Measurements from ENCODE around the gene CCDC47. TPM values are rescaled to one million over a fixed set of nuclear protein-coding genes. Genes with fewer than 3 reads are reported as not detected.

The CCDC47 gene
- total RNA-seq, 1 donor from 2014 or later, result 84.8 TPM

DNA sequence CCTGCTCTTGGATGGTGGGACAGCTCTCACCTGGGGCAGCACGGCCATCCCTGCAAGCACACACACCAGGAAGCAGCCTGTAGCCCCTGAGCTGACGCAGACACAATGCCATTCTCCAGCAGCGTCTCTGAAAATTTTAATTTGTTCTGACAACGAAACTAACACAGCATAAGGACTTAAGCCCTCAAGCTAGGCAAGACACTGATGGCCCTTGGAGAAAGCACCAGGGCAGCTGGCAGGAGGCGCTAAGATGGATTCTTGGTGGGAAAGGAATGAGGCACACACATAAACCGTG lies 70.7 kb downstream of the CCDC47 start:
- DNase-seq, result no peak
- intact Hi-C loops (cut with DNase I), result no loop called here
- no peak for ATAC-seq (ENCODE audit: poor library complexity)

DNA sequence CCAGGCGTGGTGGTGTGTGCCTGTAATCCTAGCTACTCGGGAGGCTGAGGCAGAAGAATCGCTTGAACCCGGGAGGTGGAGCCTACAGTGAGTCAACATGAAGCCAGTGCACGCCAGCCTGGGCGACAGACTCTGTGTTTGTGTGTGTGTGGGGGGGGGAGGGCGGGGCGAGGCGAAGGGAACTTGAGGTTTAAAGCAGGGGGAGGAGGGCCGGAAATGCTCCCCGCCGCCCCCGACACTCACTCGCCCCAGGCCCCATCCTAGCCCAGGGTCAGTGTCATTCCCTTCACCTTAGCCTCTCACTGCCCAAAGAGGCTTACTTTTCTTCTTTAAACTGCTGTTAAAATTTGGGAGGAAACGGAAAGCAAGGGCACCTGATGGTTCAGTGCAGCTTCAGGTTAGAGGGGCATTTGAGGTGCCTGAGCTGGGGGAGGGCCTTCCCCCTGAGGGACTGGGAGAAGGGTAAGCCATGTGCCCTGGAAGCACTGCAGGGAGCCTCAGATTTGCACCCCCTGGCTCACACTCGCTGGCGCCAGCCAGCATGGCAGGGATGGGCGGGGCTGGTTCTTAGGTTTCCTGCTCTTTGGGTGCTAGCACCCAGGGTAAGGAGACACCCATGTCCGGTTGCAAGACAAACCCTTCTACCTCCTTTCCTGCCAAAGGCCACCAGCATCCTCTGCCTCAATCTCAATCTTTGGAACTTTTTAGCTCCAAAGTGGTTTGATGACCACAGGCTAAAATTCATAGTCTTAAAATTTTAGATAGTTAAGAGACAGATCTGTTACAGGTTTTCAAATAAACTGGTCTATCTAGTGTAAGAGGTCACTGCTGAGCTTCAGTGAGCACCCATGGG lies 71.3 kb downstream of the CCDC47 start:
- DNase-seq (peak; percentile 77), ATAC-seq (ENCODE audit: poor library complexity) (no peak)
- intact Hi-C loops (cut with DNase I), result no loop called here

GRCh38 chr17:63701456-63701820 lies 72.0 kb downstream of the CCDC47 start:
- intact Hi-C loops (cut with DNase I), result no loop called here
- DNase-seq, result peak; percentile 50
- ATAC-seq (ENCODE audit: poor library complexity), result no peak

GRCh38 chr17:63700528-63701455 lies 72.6 kb downstream of the CCDC47 start:
- peak; percentile 67 for ATAC-seq (ENCODE audit: poor library complexity)
- intact Hi-C loops (cut with DNase I), result no loop called here
- DNase-seq, result peak; percentile 86

DNA sequence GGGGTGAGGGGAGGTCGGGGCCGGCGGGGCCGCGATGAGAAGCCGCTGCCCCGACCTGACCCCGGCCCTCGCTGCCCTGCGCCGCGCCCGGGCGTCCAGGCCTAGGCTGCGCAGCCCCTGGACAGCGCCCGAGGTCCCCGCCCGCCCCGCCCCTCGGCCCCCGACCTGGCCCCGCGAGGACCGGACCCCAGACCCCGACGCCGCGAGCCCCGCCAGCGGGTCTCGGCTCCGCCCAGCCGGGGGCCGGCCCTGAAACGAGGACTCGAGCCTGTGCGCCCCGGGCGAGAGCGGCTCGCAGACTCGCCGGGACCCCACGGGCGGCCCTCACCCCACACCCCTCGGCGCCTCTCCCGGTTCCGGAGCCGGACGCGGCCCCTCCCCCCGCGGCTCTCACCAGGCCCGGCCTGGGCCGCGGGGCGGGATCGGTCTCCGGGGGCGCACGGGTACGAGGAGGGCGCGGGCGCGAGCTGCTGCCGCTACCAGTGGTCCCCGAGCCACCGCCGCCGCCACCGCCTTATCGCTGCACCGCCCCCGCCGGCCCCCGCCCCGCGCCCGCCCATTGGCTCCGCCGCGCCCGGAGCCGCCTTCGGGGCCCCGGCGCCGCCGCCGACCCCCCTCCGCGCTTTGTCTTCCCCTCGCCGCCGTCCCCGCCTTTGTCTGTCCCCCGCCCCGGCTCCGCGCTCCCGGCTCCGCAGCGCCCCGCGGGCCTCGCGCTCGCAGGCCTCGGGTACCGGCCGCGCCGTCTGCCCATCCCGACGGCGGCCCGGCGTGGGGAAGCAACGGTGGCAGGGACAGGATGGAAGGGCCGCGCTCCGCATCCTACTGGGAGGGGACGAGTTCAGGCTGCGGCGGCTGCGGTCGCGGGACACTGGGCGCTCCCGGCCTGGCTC lies 73.5 kb downstream of the CCDC47 start, which contains the start of gene LIMD2:
Gene LIMD2 (minus strand): TSS at position 488 of the 890 bp plus-strand sequence. CDS start 827 bp downstream, outside the sequence.
- ATAC-seq (ENCODE audit: poor library complexity) (no peak), DNase-seq (peak; percentile 85)
- intact Hi-C loops (cut with DNase I), result no loop called here

DNA sequence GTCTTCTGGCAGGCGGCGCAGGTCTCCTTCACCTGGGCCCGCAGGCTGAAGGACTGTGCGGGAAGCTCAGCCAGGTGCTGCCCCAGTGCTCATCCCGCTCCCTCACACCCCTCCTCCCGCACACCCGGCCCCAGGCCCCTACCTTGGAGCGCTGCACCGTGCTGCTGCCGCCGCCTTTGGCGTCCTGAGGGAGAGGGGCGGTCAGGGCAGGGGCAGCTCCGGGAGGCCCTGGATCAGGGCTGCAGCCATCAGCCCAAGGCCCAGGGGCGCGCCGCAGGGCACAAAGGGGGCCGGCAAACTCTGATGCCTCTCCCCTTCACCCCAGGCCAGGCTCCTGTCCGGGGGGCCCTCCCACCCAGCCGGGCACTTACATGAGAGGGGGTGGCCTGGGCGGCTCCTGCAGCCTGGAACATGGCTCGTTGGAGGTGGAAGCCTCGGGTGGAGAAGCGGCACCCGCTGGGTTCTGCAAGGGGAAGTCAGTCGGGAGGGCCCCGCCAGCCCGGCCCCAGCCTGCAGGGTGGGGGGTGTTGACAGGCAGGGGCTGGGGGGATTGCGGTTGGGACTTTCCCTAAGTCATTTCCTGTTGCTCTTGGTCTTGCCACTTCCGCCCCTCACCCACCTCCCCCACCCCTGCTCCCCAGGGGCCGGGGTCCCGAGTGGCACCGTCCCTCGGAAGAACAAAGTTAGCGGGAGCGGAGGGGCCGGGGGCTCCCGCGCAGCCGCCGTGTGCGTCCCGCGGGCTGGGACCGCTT lies 74.3 kb downstream of the CCDC47 start:
- ATAC-seq (ENCODE audit: poor library complexity) (peak; percentile 26), DNase-seq (peak; percentile 79)

GRCh38 chr17:63698381-63698885 lies 75.0 kb downstream of the CCDC47 start:
- DNase-seq, result no peak
- ATAC-seq (ENCODE audit: poor library complexity), result no peak
- intact Hi-C loops (cut with DNase I), result no loop called here

More for the DNA sequence above, 74.3 kb downstream of the CCDC47 start:
- intact Hi-C loops (cut with DNase I), result no loop called here

- peak; percentile 77 for DNase-seq
- intact Hi-C loops (cut with DNase I), result no loop called here
- peak; percentile 11 for ATAC-seq (ENCODE audit: poor library complexity)
Observed at GRCh38 chr17:63697341-63698286, 75.8 kb downstream of the CCDC47 start.

- intact Hi-C loops (cut with DNase I), result no loop called here
Observed at GRCh38 chr17:63696381-63696961, 76.9 kb downstream of the CCDC47 start.

GRCh38 chr17:63695889-63696288 lies 77.5 kb downstream of the CCDC47 start:
- ATAC-seq (ENCODE audit: poor library complexity), result no peak
- DNase-seq, result no peak
- intact Hi-C loops (cut with DNase I), result no loop called here

More at GRCh38 chr17:63696381-63696961, 76.9 kb downstream of the CCDC47 start:
- DNase-seq (no peak), ATAC-seq (ENCODE audit: poor library complexity) (no peak)

Other genes starting within 250 kb of the CCDC47 start
- 35.5 TPM for gene DCAF7, start 223.1 kb downstream of the CCDC47 start, total RNA-seq
- 43.1 TPM for gene TACO1, start 172.7 kb downstream of the CCDC47 start, total RNA-seq
- 31.3 TPM for gene MAP3K3, start 151.2 kb downstream of the CCDC47 start, total RNA-seq
- 2.4 TPM for gene LIMD2, start 73.5 kb downstream of the CCDC47 start, total RNA-seq
- gene STRADA, start 31.8 kb downstream of the CCDC47 start, total RNA-seq, result 14.7 TPM
- gene DDX42, start 573 bp upstream of the CCDC47 start, total RNA-seq, result 42.4 TPM
- 136 TPM for gene PSMC5, start 53.8 kb upstream of the CCDC47 start, total RNA-seq
- gene FTSJ3, start 54.1 kb upstream of the CCDC47 start, total RNA-seq, result 29.8 TPM
- 22.0 TPM for gene SMARCD2, start 69.1 kb upstream of the CCDC47 start, total RNA-seq
- gene CSH2, start 100.1 kb upstream of the CCDC47 start, total RNA-seq, result not detected
- gene GH2, start 108.3 kb upstream of the CCDC47 start, total RNA-seq, result not detected
- gene CSH1, start 123.0 kb upstream of the CCDC47 start, total RNA-seq, result not detected
- gene CSHL1, start 137.7 kb upstream of the CCDC47 start, total RNA-seq, result not detected
- not detected for gene GH1, start 145.2 kb upstream of the CCDC47 start, total RNA-seq
- gene CD79B, start 158.7 kb upstream of the CCDC47 start, total RNA-seq, result 8.9 TPM
- 0.56 TPM for gene SCN4A, start 199.3 kb upstream of the CCDC47 start, total RNA-seq
- gene PRR29, start 224.8 kb upstream of the CCDC47 start, total RNA-seq, result 0.30 TPM
- 31.9 TPM for gene ICAM2, start 247.0 kb upstream of the CCDC47 start, total RNA-seq